Smooth muscle cell (in vitro differentiated cells): ENCODE measurements around the gene GRM1. TPM values are rescaled to one million over a fixed set of nuclear protein-coding genes. Genes with fewer than 3 reads are reported as not detected.

Source experiments
- DNase-seq: peaks from one replicate; lab custom pipeline; 2025; ENCODE audit not compliant: unreplicated experiment; lab: John Stamatoyannopoulos, UW
- H2AFZ ChIP-seq: fragments of 200-600 bp; sonication (generic); 2 replicates; pipeline ENCODE4 v1.6.0; 2016; ENCODE audit warnings: antibody characterized with exemption, low read depth, mild to moderate bottlenecking
- H3F3A ChIP-seq: fragments of 200-600 bp; sonication (generic); 2 replicates; pipeline ENCODE4 v1.6.0; 2017; ENCODE audit warnings: antibody characterized with exemption, low read depth
- H3K27ac ChIP-seq: fragments of 200-600 bp; sonication (generic); 2 replicates; pipeline ENCODE4 v1.5.1; 2016; ENCODE audit warnings: low read depth, mild to moderate bottlenecking
- H3K27me3 ChIP-seq: fragments of 200-600 bp; sonication (generic); 2 replicates; pipeline ENCODE4 v1.6.1; 2016; ENCODE audit warnings: low read depth, mild to moderate bottlenecking
- H3K36me3 ChIP-seq: fragments of 200-600 bp; sonication (generic); 2 replicates; pipeline ENCODE4 v1.5.1; 2016; ENCODE audit warnings: low read depth
- H3K4me1 ChIP-seq: fragments of 200-600 bp; sonication (generic); 2 replicates; pipeline ENCODE4 v1.5.1; 2016; ENCODE audit warnings: low read depth
- H3K4me2 ChIP-seq: fragments of 200-600 bp; sonication (generic); 2 replicates; pipeline ENCODE4 v1.6.0; 2016; ENCODE audit warnings: mild to moderate bottlenecking
- H3K4me3 ChIP-seq: fragments of 200-600 bp; sonication (generic); 2 replicates; pipeline ENCODE4 v1.5.1; 2016; ENCODE audit warnings: mild to moderate bottlenecking
- H3K79me2 ChIP-seq: fragments of 200-600 bp; sonication (generic); 2 replicates; pipeline ENCODE4 v1.6.0; 2016; ENCODE audit warnings: low read depth, mild to moderate bottlenecking
- H3K9ac ChIP-seq: fragments of 200-600 bp; sonication (generic); 2 replicates; pipeline ENCODE4 v1.6.0; 2016; ENCODE audit warnings: low read depth
- H3K9me3 ChIP-seq: fragments of 200-600 bp; sonication (generic); replicated peaks from 2 replicates; pipeline ENCODE4 v1.5.1; 2016; ENCODE audit warnings: low read depth
- H4K20me1 ChIP-seq: fragments of 200-600 bp; sonication (generic); 2 replicates; pipeline ENCODE4 v1.6.0; 2016; ENCODE audit warnings: low read depth
- WGBS: methylation state at CpG from one replicate; pipeline ENCODE4 v1.1.7; 2016; ENCODE audit warnings: low lambda C conversion rate; 5-methylcytosine and 5-hydroxymethylcytosine counted together
- polyA plus RNA-seq: library from polyadenylated mRNA; unstranded; fragments of >200 nt; fragmentation: Nextera tagmentation; extraction: Ambion mirVana; gene quantifications from 2 replicates; pipeline ENCODE4 v1.2.1, GENCODE V29; 2016
- total RNA-seq: library from RNA; depleted of rRNA; stranded (reverse); fragments of >200 nt; gene quantifications from 2 replicates; pipeline ENCODE4 v1.2.3, GENCODE V29; 2014
- TF ChIP-seq, protein P1 (sequence below): fragments of 200-600 bp; sonication (generic); IDR thresholded peaks from 2 replicates; pipeline ENCODE4 v1.5.1; 2017; ENCODE audit warnings: borderline replicate concordance, mild to moderate bottlenecking, antibody characterized with exemption; ENCODE audit not compliant: insufficient read depth, poor library complexity, severe bottlenecking

The GRM1 gene
- total and polyA plus RNA-seq, 2 experiments from 2014 or later: not detected

DNA sequence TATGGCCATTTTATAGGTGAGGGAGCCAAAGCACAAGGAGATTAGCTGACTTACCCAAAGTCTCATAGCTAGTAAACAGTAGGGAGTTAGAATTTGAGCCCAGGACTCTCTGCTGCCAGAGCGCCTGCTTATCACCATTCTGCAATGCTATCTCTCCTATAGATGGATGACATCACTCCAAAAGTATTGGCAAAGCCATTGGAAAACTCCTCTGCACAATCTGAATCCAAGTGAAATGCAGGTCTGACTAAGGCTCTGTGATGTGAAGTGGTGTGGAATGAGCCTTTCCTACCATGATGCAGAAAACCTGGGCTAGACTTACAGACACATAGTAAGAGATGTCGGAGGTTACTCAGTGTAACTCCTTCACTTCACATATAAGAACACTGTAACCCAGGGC lies 106.3 kb downstream of the GRM1 start:
- H3K27me3 ChIP-seq: no peaks in the 10 kb centered on the region
- H3K36me3 ChIP-seq: no peaks in the 10 kb centered on the region
- no peaks in the 10 kb centered on the region for H3K4me1 ChIP-seq
- H3K4me2 ChIP-seq: no peak overlapping the region
- H2AFZ ChIP-seq: no peak overlapping the region
- no peaks in the 10 kb centered on the region for H3F3A ChIP-seq
- no peaks in the 10 kb centered on the region for H3K79me2 ChIP-seq
- H3K4me3 ChIP-seq: no peak overlapping the region
- 68% methylated on average over 2 of the region's 2 CpGs for WGBS
- H4K20me1 ChIP-seq: no peaks in the 10 kb centered on the region
- DNase-seq: no peak
- H3K9me3 ChIP-seq: no peaks in the 10 kb centered on the region
- H3K9ac ChIP-seq: no peak overlapping the region
- TF ChIP-seq, protein P1, sequence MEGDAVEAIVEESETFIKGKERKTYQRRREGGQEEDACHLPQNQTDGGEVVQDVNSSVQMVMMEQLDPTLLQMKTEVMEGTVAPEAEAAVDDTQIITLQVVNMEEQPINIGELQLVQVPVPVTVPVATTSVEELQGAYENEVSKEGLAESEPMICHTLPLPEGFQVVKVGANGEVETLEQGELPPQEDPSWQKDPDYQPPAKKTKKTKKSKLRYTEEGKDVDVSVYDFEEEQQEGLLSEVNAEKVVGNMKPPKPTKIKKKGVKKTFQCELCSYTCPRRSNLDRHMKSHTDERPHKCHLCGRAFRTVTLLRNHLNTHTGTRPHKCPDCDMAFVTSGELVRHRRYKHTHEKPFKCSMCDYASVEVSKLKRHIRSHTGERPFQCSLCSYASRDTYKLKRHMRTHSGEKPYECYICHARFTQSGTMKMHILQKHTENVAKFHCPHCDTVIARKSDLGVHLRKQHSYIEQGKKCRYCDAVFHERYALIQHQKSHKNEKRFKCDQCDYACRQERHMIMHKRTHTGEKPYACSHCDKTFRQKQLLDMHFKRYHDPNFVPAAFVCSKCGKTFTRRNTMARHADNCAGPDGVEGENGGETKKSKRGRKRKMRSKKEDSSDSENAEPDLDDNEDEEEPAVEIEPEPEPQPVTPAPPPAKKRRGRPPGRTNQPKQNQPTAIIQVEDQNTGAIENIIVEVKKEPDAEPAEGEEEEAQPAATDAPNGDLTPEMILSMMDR: no peak
- no peak overlapping the region for H3K27ac ChIP-seq

DNA sequence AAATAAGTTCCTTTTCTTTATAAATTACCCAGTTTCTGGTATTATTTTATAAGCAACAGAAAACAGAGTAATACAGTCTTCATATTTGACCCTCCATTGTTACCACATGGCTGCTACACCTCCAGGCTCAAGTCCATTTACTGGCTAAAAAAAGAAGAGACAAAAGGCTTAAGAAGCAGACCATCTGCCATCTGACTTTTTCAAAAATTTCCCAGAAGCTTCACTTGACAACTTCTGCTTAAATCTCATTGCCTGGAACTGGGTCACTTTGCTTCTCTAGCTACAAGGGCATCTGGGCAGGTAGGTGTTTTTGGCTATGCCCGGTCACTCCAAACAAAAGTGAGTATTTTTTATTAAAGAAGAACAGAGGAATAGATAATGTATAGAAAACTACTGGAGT lies 118.0 kb downstream of the GRM1 start:
- Histone ChIP-seq H3K79me2 (no peaks in the 10 kb centered on the region), H3K4me3 (no peak overlapping the region), H3K36me3 (no peaks in the 10 kb centered on the region), H3K4me2 (no peak overlapping the region), H2AFZ (no peak overlapping the region), H3K9me3 (no peaks in the 10 kb centered on the region), H3K27ac (no peak overlapping the region), H3F3A (no peaks in the 10 kb centered on the region), H4K20me1 (no peaks in the 10 kb centered on the region), H3K4me1 (no peaks in the 10 kb centered on the region), H3K9ac (no peak overlapping the region), H3K27me3 (no peaks in the 10 kb centered on the region)
- 94% methylated on average over 1 of the region's 1 CpG for WGBS
- TF ChIP-seq, protein P1: no peak
- DNase-seq: no peak

DNA sequence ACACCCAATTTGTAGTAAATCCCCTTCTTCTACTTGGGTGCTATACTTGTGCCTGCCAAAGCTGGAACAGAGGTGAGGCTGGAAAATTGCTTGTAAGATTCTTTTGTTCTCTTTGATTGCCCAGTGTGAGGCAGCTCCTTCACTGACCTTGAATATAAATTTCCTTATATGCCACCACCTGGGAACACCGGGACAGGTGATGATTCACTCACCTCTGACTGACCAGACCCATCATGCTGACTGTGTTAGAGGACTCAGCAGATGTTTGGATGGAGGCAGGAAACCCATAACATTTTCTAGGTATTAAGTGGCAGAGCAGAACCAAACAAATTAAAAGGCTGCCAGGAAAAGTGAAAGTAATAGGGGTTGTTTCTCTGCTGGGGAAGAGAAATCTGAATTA lies 120.9 kb downstream of the GRM1 start:
- peaks cover 11% of the 10 kb centered on the region for H3K27me3 ChIP-seq
- no peaks in the 10 kb centered on the region for H4K20me1 ChIP-seq
- H3K9me3 ChIP-seq: no peaks in the 10 kb centered on the region
- H3K4me3 ChIP-seq: no peak overlapping the region
- DNase-seq: no peak
- H3K4me2 ChIP-seq: no peak overlapping the region
- H3K36me3 ChIP-seq: no peaks in the 10 kb centered on the region
- no peaks in the 10 kb centered on the region for H3F3A ChIP-seq
- TF ChIP-seq, protein P1: no peak
- no peak overlapping the region for H3K9ac ChIP-seq
- no peak overlapping the region for H3K27ac ChIP-seq
- H2AFZ ChIP-seq: no peak overlapping the region
- no peaks in the 10 kb centered on the region for H3K79me2 ChIP-seq
- WGBS: 70% methylated on average over 1 of the region's 1 CpG
- no peaks in the 10 kb centered on the region for H3K4me1 ChIP-seq

DNA sequence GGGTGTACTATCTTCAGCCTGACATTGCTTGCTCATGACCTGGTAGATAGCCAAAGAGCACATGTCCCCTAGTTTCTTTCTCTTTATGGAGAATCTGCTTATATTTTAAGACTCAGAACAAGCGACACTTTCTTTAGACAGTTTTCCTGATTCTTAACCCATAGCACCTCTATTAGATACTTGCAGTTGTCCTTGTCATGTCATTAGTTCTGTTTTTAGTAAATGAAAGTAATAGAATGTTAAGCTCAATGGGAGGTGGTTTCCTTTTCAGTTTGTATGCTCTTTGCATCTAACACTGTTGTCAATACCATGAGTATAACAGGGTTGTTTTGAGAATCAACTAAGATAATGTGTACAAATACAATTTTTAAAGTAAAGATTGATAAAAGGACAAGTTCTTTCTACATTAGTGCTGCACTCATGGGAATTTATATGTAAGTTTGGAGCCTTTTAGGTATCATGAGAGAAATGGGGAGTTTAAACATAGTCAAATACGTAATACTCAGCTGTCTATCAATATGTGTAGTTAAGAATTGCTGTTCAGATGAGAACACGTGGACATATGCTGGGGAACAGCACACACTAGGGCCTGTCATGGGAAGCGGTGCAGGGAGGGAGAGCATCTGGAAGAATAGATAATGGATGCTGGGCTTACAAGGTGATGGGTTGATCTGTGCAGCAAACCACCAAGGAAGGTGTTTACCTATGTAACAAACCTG lies 124.3 kb downstream of the GRM1 start:
- WGBS: 94% methylated on average over 4 of the region's 4 CpGs
- H3F3A ChIP-seq: no peaks in the 10 kb centered on the region

More for the DNA sequence above, 124.3 kb downstream of the GRM1 start:
- Histone ChIP-seq H3K79me2 (no peaks in the 10 kb centered on the region), H3K4me3 (no peak overlapping the region), H3K9ac (no peak overlapping the region), H3K4me2 (no peak overlapping the region), H4K20me1 (no peaks in the 10 kb centered on the region), H3K4me1 (no peaks in the 10 kb centered on the region), H3K27me3 (peaks cover 13% of the 10 kb centered on the region), H3K27ac (no peak overlapping the region), H3K36me3 (no peaks in the 10 kb centered on the region), H2AFZ (no peak overlapping the region), H3K9me3 (no peaks in the 10 kb centered on the region)
- no peak for DNase-seq
- TF ChIP-seq, protein P1: no peak
